AG08395 (cell line): ENCODE measurements around the gene CHCHD3.
"Not testable (repeated sequence)": the region's sequence is repeated elsewhere in the genome, so short reads cannot be mapped to it uniquely, and the experiment has no call there.

Experiments
- DNase-seq: peaks from one replicate; pipeline ENCODE4 v3.0.0; 2012; ENCODE audit warnings: mixed read lengths, low spot score

The CHCHD3 gene

DNA sequence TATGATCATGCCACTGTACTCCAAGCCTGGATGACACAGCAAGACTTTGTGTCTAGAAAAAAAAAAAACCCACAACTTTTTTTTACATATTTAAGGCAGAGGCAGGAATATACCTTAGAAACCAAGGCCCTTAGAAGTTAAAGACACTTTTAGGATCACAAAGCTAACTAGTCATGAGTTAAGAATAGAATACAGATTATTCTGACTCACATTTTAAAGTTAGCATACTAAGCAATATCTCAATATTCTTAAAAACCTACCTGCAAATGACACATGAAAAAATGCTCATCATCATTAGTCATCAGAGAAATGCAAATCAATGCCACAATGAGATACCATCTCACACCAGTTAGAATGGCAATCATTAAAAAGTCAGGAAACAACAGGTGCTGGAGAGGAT is 177.7 kb downstream of the CHCHD3 start:
- DNase-seq = no peak

DNA sequence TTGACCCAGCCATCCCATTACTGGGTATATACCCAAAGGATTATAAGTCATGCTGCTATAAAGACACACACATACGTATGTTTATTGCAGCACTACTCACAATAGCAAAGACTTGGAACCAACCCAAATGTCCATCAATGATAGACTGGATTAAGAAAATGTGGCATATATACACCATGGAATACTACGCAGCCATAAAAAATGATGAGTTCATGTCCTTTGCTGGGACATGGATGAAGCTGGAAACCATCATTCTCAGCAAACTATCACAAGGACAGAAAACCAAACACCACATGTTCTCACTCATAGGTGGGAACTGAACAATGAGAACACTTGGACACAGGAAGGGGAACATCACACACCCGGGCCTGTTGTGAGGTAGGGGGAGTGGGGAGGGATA is 179.6 kb downstream of the CHCHD3 start:
- not testable (repeated sequence) for DNase-seq

DNA sequence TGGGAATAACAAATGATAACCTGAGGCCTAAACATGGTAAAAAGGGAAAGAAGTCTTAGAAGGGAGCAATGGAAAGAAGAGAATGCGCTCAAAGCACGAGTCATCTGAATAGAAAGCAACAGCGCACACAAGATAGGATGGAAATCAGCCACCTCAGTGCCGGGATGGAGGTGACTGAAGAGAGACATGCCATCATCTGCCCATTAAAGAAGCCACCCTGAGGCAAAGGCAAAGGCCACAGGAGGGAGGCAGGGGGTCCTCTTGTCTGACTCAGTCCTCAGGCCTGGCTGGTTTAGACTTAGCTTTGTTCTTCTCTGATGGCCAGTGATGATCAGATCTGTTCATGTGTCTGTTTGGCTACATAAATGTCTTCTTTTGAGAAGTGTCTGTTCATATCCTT is 180.6 kb downstream of the CHCHD3 start:
- DNase-seq = no peak

DNA sequence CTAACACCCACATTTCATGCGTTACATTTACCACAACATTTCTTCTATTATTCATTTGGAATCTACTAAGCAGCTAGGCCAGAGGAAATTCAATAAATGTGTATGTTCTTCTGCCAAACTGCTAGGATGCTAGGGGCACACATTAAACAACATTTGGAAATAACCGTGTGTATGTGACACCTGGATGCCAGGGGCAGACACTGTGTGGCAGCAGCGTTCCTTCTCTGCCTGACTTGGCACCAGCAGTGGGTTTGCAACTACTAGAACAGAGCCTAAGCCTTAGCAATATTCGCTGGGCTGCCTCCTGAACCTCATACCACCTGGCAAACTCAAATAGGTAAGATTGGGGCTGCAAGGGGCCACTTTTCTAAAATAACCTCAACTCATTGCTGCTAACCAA is 182.1 kb downstream of the CHCHD3 start:
- DNase-seq = no peak

DNA sequence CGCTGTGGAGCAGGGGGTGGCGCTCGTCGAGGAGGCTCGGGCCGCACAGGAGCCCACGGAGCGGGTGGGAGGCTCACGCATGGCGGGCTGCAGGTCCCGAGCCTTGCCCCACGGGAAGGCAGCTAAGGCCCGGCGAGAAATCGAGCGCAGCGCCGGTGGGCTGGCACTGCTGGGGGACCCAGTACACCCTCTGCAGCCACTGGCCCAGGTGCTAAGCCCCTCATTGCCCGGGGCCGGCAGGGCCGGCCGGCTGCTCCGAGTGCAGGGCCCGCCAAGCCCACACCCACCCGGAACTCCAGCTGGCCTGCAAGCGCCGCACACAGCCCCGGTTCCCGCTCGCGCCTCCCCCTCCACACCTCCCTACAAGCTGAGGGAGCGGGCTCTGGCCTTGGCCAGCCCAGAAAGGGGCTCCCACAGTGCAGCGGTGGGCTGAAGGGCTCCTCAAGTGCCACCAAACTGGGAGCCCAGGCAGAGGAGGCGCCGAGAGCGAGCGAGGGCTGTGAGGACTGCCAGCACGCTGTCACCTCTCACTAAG is 183.2 kb downstream of the CHCHD3 start:
- not testable (repeated sequence) for DNase-seq

DNA sequence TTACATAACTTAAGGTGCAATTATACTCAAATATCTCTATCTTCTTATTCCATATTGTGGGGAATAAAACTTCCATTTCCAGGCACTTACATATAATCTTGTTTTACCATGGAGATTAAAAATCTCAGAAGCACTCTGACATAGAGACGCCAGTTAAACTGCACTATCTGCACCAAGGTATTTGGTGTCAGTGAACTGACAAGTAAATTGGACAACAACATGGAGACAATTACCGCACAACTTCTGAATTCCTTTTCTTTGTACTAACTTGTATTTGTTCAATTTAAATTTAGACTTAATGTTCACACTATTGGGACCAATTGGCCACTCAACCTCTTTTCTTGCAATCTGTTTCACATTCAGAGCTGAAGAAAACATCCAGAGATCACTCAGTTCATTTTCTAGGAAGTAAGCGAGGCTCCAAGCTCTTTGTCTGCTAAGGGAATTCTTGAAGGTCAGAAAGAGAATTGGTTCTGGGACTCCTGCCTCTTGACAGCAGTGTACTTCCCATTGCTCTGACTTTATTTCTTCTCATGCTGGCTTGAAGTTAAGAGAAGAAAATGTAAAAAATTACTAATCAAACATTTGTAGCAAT is 184.7 kb downstream of the CHCHD3 start:
- no peak for DNase-seq

DNA sequence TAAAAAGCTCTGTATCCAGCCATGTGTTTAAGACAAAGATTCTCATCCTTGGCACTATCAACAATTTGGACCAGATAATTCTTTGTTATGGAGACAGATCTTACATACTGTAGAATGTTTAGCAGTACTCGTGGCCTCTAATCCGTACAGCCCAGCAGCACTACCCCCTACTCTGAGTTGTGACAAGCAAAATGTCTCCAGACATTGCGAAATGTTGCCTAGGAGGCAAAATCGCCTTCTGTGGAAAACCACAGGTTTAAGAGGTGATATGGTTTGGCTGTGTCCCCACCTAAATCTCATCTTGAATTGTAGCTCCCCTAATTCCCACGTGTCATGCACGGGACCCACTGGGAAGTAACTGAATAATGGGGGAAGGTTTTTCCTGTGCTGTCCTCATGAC is 186.7 kb downstream of the CHCHD3 start:
- DNase-seq = no peak

DNA sequence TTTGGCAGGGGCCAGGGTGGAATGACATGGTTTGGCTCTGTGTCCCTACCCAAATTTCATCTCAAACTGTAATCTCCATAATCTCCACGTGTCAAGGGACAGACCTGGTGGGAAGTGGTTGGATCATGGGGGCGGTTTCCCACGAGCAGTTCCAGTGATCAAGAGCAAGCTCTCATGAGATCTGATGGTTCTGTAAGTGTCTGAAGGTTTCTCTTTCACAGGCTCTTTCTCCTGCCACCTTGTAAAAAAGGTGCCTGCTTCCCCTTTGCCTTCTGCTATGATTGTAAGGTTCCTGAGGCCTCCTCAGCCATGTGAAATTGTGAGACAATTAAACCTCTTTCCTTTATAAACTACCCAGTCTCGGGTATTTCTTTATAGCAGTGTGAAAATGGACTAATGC is 188.3 kb downstream of the CHCHD3 start:
- no peak for DNase-seq

DNA sequence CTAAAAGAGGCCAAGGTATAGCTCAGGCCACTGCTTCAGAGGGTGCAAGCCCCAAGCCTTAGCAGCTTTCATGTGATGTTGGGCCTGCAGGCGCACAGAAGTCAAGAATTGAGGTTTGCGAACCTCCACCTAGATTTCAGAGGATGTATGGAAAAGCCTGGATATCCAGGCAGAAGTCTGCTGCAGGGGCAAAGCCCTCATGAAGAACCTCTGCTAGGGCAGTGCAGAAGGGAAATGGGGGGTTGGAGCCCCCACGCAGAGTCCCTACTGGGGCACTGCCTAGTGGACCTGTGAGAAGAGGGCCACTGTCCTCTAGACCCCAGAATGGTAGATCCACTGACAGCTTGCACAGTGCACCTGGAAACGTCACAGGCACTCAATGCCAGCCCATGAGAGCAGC is 189.1 kb downstream of the CHCHD3 start:
- DNase-seq = not testable (repeated sequence)

DNA sequence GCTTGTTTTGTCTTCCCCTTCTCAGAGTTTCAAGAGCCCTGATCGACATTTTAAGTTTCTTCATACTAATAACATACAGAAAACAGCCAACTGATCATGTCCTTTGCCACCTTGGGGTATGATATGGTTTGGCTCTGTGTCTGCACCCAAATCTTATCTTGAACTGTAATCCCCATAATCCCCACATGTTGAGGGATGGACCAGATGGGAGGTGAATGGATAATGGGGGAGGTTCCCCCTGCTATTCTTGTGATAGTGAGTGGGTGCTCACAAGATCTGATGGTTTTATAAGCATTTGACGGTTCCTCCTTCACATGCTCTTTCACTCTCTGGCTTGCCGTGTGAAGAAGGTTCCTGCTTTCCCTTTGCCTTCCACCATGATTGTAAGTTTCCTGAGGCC is 190.3 kb downstream of the CHCHD3 start:
- DNase-seq = no peak

DNA sequence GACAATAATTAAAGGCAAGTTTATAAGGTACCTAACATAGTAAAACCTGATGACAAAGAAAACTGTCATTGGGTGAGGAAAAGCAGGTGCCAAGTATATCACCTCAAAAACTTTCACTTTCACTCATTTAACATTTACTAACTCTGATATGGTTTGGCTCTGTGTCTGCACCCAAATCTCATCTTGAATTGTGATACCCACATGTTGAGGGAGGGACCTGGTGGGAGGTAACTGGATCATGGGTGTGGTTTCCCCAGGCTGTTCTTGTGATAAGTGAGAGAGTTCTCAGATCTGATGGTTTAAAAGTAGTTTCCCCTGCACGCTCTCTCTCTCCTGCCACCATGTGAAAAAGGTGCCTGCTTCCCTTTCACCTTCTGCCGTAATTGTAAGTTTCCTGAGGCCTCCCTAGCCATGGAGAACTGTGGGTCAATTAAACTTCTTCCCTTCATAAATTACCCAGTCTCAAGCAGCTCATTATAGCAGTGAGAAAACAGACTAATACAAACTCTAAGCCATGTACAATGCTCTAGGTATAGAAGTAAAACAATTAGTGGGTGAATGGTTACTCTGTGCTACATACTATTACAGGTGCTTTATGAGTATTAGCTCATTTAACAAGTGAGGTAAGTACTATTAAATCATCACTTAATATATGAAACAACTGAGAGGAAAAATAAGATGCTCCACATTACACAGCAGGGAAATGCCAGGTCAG is 199.0 kb downstream of the CHCHD3 start:
- DNase-seq = no peak

DNA sequence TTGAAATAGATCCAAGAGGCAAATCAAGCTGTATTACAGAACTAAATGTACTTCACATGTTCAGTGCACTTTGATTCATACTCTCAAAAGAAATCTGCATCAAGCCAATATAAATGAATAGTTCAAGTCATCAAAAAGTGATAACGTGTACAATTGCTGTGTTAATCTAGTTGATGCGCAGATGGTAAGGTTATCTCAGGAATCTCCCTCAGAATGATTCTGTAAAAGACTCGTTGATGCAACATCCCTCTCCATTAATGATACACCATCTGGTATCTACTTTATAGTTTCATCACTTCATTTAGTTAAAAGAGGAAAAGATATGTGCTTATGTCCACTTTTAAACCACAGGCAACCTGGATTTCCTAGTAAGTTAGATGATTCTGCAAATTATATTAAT is 200.6 kb downstream of the CHCHD3 start:
- DNase-seq = no peak

DNA sequence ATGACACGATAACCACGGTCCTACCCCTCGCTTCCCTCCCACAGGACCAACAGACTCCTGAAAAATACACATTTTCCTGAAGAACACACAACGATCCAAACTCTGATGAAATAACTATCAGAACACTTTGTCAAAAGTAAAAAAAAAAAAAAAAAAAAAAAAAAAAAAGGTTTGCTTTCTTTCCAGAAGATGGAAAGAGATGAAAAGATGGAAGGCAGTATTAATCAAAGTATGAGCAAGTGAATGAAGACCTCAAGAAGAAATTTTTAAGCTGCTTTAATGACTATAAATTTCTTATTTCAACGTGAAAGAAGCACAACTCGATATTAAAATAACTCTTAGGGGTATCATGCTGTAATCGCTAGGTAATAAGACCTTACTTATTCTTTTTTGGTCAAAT is 202.3 kb downstream of the CHCHD3 start:
- no peak for DNase-seq

DNA sequence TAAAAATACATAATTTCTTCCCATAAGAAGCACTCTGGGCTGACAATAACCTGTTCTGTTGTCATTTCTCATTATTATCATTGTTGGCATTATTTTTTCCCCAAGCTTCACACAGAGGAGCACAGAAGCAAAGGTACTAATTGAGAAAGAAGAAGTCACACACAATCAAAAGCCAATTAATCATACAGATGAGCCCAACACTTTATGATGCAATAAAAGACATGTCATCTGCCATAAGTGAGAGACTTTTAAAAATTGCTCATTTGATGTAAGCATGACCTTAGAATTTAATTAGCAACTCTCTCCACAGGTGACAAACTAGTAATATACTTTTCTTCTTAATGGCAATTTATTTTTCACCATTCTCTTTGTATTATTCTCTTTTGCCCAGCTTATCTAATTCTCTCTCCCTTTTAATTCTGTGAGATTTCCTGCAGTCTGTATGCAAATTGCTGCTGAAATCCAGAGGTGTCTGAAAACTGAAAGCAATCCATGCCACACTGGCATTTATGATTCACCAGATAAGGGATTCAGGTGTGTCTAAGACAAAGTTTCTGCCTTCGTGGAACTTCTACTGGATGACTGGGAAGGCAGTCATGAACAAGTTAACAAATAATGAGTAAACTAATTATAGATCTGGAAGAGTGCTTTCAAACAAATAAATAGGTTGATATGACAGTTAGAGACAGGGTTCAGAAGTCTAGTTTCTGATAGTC is 203.5 kb downstream of the CHCHD3 start:
- no peak for DNase-seq

DNA sequence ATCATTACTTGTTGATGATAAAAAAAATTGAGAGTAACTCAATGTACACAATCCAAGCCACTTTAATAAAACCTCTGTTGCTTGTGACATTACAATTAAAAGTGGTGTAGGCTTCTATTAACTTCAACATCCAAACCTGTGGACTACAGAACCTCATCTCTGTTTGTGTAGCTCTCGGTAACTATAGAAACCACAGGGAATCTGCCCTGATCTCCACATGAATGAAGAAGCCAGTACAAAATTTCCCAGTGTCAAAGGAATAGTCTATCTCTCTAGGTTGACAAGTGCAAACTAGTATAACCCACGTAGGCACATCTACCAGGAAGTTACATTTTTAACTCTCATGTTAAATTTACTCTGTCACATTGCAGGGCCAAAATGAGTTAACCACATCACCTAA is 204.3 kb downstream of the CHCHD3 start:
- no peak for DNase-seq

DNA sequence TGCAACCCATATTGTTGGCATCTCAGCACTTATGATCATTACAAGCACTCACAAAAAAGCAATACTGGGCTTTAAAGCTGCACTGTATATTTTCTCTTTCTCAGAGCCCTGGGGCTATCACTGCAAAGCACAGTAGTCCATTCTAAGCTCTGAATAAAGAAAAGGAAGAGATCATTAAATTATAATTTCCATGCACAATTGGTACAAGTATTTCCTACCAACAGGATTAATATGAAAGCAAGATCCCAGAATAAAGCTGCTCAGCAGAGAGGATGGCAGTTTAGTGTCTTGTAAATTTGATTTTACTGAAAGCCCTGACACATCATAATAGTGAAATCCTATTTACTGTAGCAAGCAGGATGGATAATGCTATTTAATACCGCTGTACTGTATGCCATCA is 205.3 kb downstream of the CHCHD3 start:
- DNase-seq = no peak

DNA sequence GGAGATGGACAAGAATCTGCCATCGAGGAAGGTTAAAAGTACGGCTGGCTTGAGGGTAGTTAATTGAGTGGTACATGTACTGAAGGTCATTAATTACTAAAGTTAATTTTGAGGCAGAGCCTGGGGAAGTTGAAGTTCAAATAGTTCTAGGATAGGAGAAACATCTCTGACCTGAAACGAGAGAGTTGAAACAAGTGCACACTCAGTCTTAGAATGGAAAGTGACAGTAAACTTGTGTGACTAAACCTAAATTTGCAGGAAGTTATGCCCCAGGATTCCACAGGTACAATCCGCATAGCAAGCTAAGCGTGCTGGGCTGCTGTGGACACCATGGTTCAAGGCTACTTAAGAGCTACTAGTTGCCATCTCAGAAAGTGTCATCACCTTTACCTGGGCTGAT is 209.9 kb downstream of the CHCHD3 start:
- DNase-seq = no peak

DNA sequence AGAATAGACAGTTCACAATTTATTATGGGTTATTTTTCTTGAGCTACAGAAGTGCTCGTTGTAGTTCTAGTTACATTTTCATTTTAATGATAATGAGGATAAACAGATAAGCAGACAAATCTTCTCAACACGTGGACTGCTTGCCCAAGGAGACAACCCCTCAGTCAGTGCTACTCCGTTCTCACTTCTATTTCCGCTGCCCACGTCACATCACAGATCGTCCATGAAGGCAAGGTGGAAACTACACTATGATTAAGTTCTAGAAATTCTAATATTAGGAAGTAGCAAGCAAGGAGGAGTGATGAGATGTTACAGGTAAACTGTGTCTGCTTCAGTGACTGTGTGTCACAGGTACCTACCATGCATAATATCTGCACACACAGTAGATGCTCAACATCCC is 210.5 kb downstream of the CHCHD3 start:
- DNase-seq = no peak

DNA sequence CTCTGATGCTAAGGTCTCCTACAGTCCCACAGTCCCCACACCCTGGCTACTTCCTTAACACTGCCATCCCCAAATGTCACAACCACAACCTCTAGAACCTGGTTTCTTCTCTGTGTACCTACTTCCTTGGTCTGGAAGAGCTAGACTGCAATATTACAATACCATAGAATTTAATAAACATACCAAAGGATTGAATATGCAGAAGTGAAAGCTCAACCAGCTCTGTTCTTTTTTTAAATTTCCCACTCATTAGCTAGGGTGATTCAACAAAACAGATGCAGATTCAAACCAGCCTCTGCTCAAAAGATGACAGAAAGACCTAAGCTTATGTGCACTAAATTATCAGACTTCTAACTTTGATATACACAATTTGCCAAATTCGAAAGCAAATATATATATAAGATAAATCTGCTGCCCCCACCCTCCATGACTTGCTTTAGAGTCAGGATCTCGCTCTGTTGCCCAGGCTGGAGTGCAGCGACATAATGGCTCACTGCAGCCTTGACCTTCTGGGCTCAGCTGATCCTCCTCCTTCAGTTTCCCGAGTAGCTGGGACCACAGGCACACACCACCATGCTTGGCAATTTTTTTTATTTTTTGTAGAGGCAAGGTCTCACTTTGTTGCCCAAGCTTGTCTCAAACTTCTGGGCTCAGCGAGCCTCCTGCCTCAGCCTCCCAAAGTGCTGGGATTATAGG is 212.6 kb downstream of the CHCHD3 start:
- DNase-seq = peak; percentile 24

DNA sequence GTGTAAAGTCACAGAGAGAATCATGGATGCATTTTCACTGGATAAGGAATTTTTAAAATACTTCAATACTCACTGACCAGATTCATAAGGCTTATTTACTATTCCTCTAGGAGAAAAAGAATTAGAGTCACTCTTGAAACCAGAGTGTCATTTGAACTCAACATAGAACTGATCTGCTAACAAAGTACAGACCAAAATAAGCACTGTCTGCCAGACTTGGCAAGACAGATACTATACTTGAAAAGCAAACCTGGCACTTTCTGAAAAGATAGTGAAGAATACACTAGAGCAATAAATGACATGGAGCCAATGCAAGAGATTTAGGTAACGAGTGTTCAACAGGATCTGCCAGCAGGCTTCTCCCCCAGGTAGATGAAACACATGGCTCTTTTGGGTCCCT is 215.3 kb downstream of the CHCHD3 start:
- DNase-seq = no peak

DNA sequence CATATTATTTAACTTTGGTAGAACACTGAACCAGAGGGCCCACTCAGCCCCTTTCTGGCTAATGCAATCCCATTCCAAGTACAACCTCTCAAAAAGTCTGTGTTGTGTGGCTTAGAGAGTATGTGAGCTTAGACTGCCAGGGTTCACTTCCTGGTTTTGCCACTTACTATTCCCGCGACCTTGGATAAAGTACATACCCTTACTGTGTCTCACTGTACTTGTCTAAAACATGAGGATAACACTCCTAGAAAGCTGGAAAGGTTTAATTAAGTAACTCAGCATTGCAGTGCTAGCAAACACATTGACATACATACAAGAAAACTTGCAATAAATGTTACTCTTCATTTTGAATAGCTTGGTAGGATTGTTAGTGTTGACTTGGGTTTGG is 215.8 kb downstream of the CHCHD3 start:
- no peak for DNase-seq

DNA sequence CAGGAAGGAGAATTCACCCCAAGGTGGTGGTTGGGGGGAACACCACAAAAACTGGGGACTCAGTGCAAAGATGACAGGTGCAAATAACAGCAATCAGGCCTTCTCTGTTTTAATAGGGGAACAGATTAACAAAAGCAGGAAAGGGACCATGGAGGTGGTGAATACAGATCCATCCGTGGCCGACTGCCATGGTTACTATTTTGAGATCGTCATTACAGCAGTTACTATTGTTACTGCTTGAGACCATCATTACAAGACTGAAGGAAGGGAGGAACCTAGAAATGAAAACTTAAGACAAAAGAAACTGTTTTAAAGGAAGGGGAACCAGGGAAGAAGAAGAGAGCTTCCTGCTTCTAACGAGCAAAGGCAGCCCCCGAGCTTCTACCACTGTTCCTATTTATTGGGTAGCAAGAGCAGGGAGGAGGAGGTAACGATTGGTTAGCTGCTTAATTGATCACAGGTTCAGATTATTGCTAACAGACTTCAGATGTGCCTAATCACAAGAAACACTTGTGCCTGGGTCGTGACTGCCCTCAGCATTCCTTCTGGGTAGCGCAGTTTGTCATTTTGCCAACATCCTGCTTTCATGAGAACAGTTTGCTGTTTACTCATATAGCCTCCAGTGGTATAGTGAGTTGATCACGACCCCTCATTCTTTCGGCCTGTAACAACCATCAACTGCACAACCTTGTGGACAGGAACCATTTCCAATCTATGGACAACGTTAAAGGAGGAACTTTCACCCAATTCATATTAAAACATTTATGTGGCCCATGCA is 216.3 kb downstream of the CHCHD3 start:
- DNase-seq = peak; percentile 9
